HG02970 (cell line): ENCODE measurements around the gene RNASEH2B.

Experiments
- ATAC-seq: cut with Tn5 transposase; IDR thresholded peaks from one replicate; pipeline ENCODE4 v1.9.1; 2021; ENCODE audit warnings: mild to moderate bottlenecking, moderate library complexity, moderate number of reproducible peaks; ENCODE audit not compliant: unreplicated experiment, low FRiP score

RNASEH2B gene

GRCh38 chr13:50991579-50992521, 82.3 kb downstream of the RNASEH2B start:
- ATAC-seq: peak; percentile 59

- ATAC-seq: no peak
Observed at GRCh38 chr13:50993371-50993770, 83.8 kb downstream of the RNASEH2B start.

- ATAC-seq: no peak
Observed at GRCh38 chr13:50993934-50994333, 84.3 kb downstream of the RNASEH2B start.

GRCh38 chr13:50994651-50995050, 85.1 kb downstream of the RNASEH2B start:
- no peak for ATAC-seq

- ATAC-seq: no peak
Observed at GRCh38 chr13:50995854-50996253, 86.3 kb downstream of the RNASEH2B start.

- no peak for ATAC-seq
Observed at GRCh38 chr13:50998326-50998725, 88.7 kb downstream of the RNASEH2B start.

- no peak for ATAC-seq
Observed at GRCh38 chr13:50999641-51000040, 90.0 kb downstream of the RNASEH2B start.

- ATAC-seq: no peak
Observed at GRCh38 chr13:51000061-51000460, 90.5 kb downstream of the RNASEH2B start.

- no peak for ATAC-seq
Observed at GRCh38 chr13:51000571-51001260, 91.1 kb downstream of the RNASEH2B start.

- no peak for ATAC-seq
Observed at GRCh38 chr13:51001335-51001734, 91.7 kb downstream of the RNASEH2B start.

- no peak for ATAC-seq
Observed at GRCh38 chr13:51002736-51003135, 93.1 kb downstream of the RNASEH2B start.

GRCh38 chr13:51003642-51004041, 94.1 kb downstream of the RNASEH2B start:
- ATAC-seq: no peak

- ATAC-seq: no peak
Observed at GRCh38 chr13:51004111-51004865, 94.7 kb downstream of the RNASEH2B start.

- ATAC-seq: no peak
Observed at GRCh38 chr13:51004918-51005460, 95.4 kb downstream of the RNASEH2B start.

- no peak for ATAC-seq
Observed at GRCh38 chr13:51005566-51005965, 96.0 kb downstream of the RNASEH2B start.
